HepG2 (cell line): ENCODE measurements around the gene CRNKL1. TPM values are rescaled to one million over a fixed set of nuclear protein-coding genes. Genes with fewer than 3 reads are reported as not detected.

Experiments
- CCAR2 ChIP-seq: fragments of 200-400 bp; formaldehyde crosslinking; optimal IDR thresholded peaks from 2 replicates; pipeline ENCODE3; 2018; ENCODE audit warnings: low read depth, mild to moderate bottlenecking, low read length, moderate library complexity
- GATAD1 ChIP-seq: IDR thresholded peaks from 2 replicates; pipeline ENCODE4 v1.6.1; 2016; ENCODE audit warnings: missing genetic modification reagents, missing compliant biosample characterization
- NCOR1 ChIP-seq: fragments of 200-600 bp; sonication (generic); IDR thresholded peaks from 2 replicates; pipeline ENCODE4 v1.7.0; 2017; ENCODE audit warnings: antibody characterized with exemption, low read length, borderline replicate concordance
- SOX6 ChIP-seq, 2 experiments: fragments of 450-650 bp in 1 of 2; sonication (generic) in 1 of 2; formaldehyde crosslinking in 1 of 2; IDR thresholded peaks; 2 replicates each; pipeline versions ENCODE4 v1.4.0 to v1.6.1; 2017 to 2020; ENCODE audit warnings: antibody characterized with exemption in 1 of 2, mild to moderate bottlenecking in 1 of 2, missing genetic modification reagents in 1 of 2
- ZC3H4 ChIP-seq: sonication (generic); formaldehyde crosslinking; IDR thresholded peaks from 2 replicates; pipeline ENCODE4 v1.4.0; 2020; ENCODE audit warnings: missing genetic modification reagents, borderline replicate concordance
- ZKSCAN5 ChIP-seq: sonication (generic); formaldehyde crosslinking; IDR thresholded peaks from 2 replicates; pipeline ENCODE4 v1.5.1; 2020; ENCODE audit warnings: mild to moderate bottlenecking, missing genetic modification reagents
- ZNF552 ChIP-seq: sonication (generic); formaldehyde crosslinking; IDR thresholded peaks from 2 replicates; pipeline ENCODE4 v1.9.0; 2022; ENCODE audit warnings: missing genetic modification reagents, mild to moderate bottlenecking, borderline replicate concordance
- polyA plus RNA-seq, 8 experiments: library from polyadenylated mRNA; depleted of rRNA in 3 of 8; stranded (reverse) in 7 of 8; unstranded in 1 of 8; fragments of >200 nt; fragmentation: Illumina TruSeq in 4 of 8; extraction: Trizol in 4 of 8; gene quantifications; 2 replicates each; pipeline versions ENCODE4 v1.2.1 to v1.2.3, GENCODE V29; 2011 to 2016; ENCODE audit warnings: low read depth in 4 of 8, missing spikeins in 1 of 8, mixed read lengths in 1 of 8; ENCODE audit not compliant: insufficient read depth in 1 of 8
- total RNA-seq, 5 experiments: library from RNA; depleted of rRNA; stranded (reverse); fragments of >200 nt; fragmentation: Illumina TruSeq; extraction: Trizol; gene quantifications; 2 replicates each; pipeline ENCODE4 v1.2.3, GENCODE V29; 2016; ENCODE audit warnings: low read depth in 1 of 5
- TF ChIP-seq, protein P1 (sequence below): sonication (generic); formaldehyde crosslinking; IDR thresholded peaks from 2 replicates; pipeline ENCODE4 v1.4.0; 2020; ENCODE audit warnings: missing genetic modification reagents, mild to moderate bottlenecking, borderline replicate concordance
- TF ChIP-seq, protein P2 (sequence below): sonication (generic); formaldehyde crosslinking; IDR thresholded peaks from 2 replicates; pipeline ENCODE4 v1.5.0; 2020; ENCODE audit warnings: missing genetic modification reagents
- TF ChIP-seq, protein P3 (sequence below): IDR thresholded peaks from 2 replicates; pipeline ENCODE4 v1.6.1; 2016; ENCODE audit warnings: low read depth, missing genetic modification reagents, missing compliant biosample characterization
- TF ChIP-seq, protein P4 (sequence below): sonication (generic); formaldehyde crosslinking; IDR thresholded peaks from 2 replicates; pipeline ENCODE4 v1.4.0; 2020; ENCODE audit warnings: missing genetic modification reagents
- TF ChIP-seq, protein P5 (sequence below): sonication (generic); formaldehyde crosslinking; IDR thresholded peaks from 2 replicates; pipeline ENCODE4 v1.8.0; 2022; ENCODE audit warnings: missing genetic modification reagents, mild to moderate bottlenecking, inconsistent platforms, borderline replicate concordance

Gene CRNKL1
- total and polyA plus RNA-seq, 2 of the 13 experiments (the other 11 are each of a cell fraction or from before 2014, with no cell fraction given) = 12.3 to 64.5 TPM

GRCh38 chr20:20010639-20011500 lies 41.4 kb downstream of the CRNKL1 start (continued):
- TF ChIP-seq, protein P1, sequence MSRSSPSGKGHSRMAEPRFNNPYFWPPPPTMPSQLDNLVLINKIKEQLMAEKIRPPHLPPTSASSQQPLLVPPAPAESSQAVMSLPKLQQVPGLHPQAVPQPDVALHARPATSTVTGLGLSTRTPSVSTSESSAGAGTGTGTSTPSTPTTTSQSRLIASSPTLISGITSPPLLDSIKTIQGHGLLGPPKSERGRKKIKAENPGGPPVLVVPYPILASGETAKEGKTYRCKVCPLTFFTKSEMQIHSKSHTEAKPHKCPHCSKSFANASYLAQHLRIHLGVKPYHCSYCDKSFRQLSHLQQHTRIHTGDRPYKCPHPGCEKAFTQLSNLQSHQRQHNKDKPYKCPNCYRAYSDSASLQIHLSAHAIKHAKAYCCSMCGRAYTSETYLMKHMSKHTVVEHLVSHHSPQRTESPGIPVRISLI (CRISPR knock-in tag) = no peak
- TF ChIP-seq NCOR1 (peak; percentile 78; the same call in 1 of the 2 replicates), SOX6 (IDR thresholded peaks at IDR 0.05) (no peak), SOX6 (CRISPR knock-in tag; IDR thresholded peaks at IDR 0.05) (peak; percentile 89), ZNF552 (CRISPR knock-in tag) (no peak), ZC3H4 (CRISPR knock-in tag) (no peak), CCAR2 (no peak), ZKSCAN5 (CRISPR knock-in tag) (no peak), GATAD1 (peak; percentile 42; the same call in 1 of the 2 replicates)
- TF ChIP-seq, protein P2, sequence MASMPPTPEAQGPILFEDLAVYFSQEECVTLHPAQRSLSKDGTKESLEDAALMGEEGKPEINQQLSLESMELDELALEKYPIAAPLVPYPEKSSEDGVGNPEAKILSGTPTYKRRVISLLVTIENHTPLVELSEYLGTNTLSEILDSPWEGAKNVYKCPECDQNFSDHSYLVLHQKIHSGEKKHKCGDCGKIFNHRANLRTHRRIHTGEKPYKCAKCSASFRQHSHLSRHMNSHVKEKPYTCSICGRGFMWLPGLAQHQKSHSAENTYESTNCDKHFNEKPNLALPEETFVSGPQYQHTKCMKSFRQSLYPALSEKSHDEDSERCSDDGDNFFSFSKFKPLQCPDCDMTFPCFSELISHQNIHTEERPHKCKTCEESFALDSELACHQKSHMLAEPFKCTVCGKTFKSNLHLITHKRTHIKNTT (CRISPR knock-in tag) = no peak
- TF ChIP-seq, protein P3, sequence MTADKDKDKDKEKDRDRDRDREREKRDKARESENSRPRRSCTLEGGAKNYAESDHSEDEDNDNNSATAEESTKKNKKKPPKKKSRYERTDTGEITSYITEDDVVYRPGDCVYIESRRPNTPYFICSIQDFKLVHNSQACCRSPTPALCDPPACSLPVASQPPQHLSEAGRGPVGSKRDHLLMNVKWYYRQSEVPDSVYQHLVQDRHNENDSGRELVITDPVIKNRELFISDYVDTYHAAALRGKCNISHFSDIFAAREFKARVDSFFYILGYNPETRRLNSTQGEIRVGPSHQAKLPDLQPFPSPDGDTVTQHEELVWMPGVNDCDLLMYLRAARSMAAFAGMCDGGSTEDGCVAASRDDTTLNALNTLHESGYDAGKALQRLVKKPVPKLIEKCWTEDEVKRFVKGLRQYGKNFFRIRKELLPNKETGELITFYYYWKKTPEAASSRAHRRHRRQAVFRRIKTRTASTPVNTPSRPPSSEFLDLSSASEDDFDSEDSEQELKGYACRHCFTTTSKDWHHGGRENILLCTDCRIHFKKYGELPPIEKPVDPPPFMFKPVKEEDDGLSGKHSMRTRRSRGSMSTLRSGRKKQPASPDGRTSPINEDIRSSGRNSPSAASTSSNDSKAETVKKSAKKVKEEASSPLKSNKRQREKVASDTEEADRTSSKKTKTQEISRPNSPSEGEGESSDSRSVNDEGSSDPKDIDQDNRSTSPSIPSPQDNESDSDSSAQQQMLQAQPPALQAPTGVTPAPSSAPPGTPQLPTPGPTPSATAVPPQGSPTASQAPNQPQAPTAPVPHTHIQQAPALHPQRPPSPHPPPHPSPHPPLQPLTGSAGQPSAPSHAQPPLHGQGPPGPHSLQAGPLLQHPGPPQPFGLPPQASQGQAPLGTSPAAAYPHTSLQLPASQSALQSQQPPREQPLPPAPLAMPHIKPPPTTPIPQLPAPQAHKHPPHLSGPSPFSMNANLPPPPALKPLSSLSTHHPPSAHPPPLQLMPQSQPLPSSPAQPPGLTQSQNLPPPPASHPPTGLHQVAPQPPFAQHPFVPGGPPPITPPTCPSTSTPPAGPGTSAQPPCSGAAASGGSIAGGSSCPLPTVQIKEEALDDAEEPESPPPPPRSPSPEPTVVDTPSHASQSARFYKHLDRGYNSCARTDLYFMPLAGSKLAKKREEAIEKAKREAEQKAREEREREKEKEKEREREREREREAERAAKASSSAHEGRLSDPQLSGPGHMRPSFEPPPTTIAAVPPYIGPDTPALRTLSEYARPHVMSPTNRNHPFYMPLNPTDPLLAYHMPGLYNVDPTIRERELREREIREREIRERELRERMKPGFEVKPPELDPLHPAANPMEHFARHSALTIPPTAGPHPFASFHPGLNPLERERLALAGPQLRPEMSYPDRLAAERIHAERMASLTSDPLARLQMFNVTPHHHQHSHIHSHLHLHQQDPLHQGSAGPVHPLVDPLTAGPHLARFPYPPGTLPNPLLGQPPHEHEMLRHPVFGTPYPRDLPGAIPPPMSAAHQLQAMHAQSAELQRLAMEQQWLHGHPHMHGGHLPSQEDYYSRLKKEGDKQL (CRISPR knock-in tag) = no peak
- TF ChIP-seq, protein P4, sequence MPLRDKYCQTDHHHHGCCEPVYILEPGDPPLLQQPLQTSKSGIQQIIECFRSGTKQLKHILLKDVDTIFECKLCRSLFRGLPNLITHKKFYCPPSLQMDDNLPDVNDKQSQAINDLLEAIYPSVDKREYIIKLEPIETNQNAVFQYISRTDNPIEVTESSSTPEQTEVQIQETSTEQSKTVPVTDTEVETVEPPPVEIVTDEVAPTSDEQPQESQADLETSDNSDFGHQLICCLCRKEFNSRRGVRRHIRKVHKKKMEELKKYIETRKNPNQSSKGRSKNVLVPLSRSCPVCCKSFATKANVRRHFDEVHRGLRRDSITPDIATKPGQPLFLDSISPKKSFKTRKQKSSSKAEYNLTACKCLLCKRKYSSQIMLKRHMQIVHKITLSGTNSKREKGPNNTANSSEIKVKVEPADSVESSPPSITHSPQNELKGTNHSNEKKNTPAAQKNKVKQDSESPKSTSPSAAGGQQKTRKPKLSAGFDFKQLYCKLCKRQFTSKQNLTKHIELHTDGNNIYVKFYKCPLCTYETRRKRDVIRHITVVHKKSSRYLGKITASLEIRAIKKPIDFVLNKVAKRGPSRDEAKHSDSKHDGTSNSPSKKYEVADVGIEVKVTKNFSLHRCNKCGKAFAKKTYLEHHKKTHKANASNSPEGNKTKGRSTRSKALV (CRISPR knock-in tag) = no peak
- TF ChIP-seq, protein P5, sequence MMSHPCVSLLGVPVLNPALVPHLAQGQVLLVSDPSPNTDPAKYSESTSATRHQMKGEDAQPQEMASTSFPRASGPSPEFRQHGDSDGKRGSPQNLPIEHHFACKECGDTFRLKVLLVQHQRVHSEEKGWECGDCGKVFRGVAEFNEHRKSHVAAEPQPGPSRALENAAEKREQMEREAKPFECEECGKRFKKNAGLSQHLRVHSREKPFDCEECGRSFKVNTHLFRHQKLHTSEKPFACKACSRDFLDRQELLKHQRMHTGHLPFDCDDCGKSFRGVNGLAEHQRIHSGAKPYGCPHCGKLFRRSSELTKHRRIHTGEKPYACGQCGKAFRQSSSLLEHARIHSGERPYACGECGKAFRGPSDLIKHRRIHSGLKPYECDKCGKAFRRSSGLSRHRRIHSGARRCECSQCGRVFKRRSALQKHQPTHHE (CRISPR knock-in tag) = no peak
